Measurements from ENCODE around the gene AGAP3.

DNA sequence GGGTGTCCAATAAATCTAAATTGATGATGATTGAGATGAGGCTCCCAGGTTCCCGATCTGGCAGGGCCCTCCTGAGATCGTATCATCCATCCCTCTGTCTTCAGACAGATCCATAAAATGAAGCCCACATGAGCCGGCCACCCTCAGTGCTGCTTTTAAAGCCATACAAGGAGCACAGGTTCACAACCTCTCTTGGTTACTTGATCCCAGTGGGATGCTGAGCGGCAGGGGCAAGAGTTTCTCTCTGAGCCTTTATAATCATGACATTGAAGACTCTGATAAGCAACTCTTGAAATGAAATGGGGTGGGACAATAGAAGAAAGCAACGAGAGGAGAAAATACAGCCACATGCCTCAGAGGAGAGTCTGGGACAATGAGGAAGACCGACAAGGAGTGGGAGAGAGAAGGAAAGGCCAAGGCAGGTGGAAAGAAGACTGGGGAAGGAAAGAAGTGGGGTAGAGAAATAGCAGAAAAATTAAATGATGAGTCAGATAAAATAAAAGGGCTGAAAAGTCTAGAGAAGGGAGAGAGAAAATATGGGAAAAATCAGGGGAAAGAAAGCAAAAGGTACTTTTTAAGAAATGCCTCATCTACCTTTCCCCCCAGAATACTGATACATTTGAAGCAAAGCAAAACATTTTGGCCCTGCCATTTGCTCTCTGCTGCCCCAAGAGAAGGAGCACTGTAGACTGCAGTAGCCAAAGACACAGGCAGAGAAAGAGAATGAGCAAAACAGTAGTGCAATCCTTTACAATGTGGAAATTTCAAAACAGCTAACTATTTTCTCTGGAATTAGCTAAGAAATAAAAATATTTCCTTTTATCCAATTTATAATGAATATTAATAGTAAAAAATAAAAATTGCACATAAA is 66.6 kb downstream of the AGAP3 start:
- TF ChIP-seq POLR2AphosphoS5 (IDR thresholded peaks at IDR 0.05; ENCODE audit: low read depth, low read length) (no peak), POU2F2 (IDR thresholded peaks at IDR 0.05; ENCODE audit: low read depth, low read length) (no peak), POLR2A (IDR thresholded peaks at IDR 0.05; ENCODE audit: low read depth, low read length) (no peak), PAX5 (IDR thresholded peaks at IDR 0.05; ENCODE audit: insufficient read depth, low read length, severe bottlenecking) (no peak), TAF1 (IDR thresholded peaks at IDR 0.05; ENCODE audit: low read depth, low read length) (no peak), SPI1 (IDR thresholded peaks at IDR 0.05; ENCODE audit: low read depth, low read length) (no peak)

All from GM12891 (cell line).